ENCODE measurements around the gene PACSIN2. TPM values are rescaled to one million over a fixed set of nuclear protein-coding genes. Genes with fewer than 3 reads are reported as not detected.

Gene PACSIN2
- total RNA-seq, 2 experiments from 2014 or later, result 33.5 to 35.1 TPM

GRCh38 chr22:42994917-42995562, 19.9 kb downstream of the PACSIN2 start:
- no peaks in the 10 kb centered on the region for H3K27me3 Mint-ChIP-seq

GRCh38 chr22:42994276-42994916, 20.6 kb downstream of the PACSIN2 start:
- ChIA-PET POLR2A (no interaction called here), CTCF (no interaction called here)
- H3K4me3 Mint-ChIP-seq, result no peak overlapping the region
- no peak overlapping the region for H3K27ac Mint-ChIP-seq
- peaks cover 30% of the 10 kb centered on the region for H3K4me1 Mint-ChIP-seq
- no peaks in the 10 kb centered on the region for H3K27me3 Mint-ChIP-seq
- H3K9me3 Mint-ChIP-seq, result no peaks in the 10 kb centered on the region
- peaks cover 8% of the 10 kb centered on the region for H3K36me3 Mint-ChIP-seq (ENCODE audit: low read depth)
- DNase-seq, result no peak

More at GRCh38 chr22:42994917-42995562, 19.9 kb downstream of the PACSIN2 start:
- no peak for DNase-seq
- Mint-ChIP-seq H3K9me3 (no peaks in the 10 kb centered on the region), H3K4me3 (no peak overlapping the region), H3K27ac (no peak overlapping the region), H3K4me1 (peaks cover 37% of the 10 kb centered on the region), H3K36me3 (ENCODE audit: low read depth) (peaks cover 8% of the 10 kb centered on the region)
- POLR2A ChIA-PET, result no interaction called here
- CTCF ChIA-PET, result interaction anchor here (0.5 kb wide), 1 partner anchor 31 kb away, joined by 3 read pairs; no protein-coding TSS in a partner anchor

DNA sequence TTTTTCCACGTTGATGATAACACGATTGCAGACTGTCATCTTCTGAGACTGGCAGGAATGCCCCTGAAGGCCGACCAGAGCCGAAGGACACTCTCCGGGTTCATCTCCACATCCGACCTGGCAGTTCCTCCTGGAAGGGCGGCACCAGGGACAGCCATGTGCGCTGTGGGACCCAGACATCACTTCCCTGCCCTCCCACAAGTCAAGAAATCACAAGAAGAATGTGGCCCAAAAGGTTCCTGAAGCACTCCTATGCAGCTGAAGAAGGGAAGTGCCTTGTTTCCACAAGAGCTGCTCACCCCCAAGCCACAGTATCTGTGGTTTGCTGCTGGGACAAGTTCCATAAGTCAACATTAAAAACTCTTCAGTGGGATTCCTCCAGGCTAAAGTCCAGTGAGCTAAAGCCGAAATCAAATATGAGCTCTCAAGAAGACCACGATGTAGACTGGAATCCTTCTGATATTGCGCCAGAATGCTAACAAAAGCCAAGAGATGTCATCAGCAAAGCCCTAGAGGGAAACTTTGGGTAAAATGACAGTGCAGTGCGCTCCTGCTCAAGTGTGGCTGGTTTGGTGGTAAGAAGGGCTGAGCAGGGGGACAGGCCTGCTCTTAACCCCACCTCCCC, 21.2 kb downstream of the PACSIN2 start:
- no peak overlapping the region for H3K27ac Mint-ChIP-seq
- no peaks in the 10 kb centered on the region for H3K9me3 Mint-ChIP-seq
- no peak for DNase-seq
- H3K4me1 Mint-ChIP-seq, result peaks cover 24% of the 10 kb centered on the region
- no peak overlapping the region for H3K4me3 Mint-ChIP-seq
- CTCF ChIA-PET, result no interaction called here
- H3K27me3 Mint-ChIP-seq, result no peaks in the 10 kb centered on the region
- H3K36me3 Mint-ChIP-seq (ENCODE audit: low read depth), result peaks cover 8% of the 10 kb centered on the region
- POLR2A ChIA-PET, result no interaction called here

GRCh38 chr22:42992886-42993479, 22.0 kb downstream of the PACSIN2 start:
- POLR2A ChIA-PET, result no interaction called here
- H3K9me3 Mint-ChIP-seq, result no peaks in the 10 kb centered on the region
- no peak overlapping the region for H3K27ac Mint-ChIP-seq
- peaks cover 8% of the 10 kb centered on the region for H3K36me3 Mint-ChIP-seq (ENCODE audit: low read depth)
- peaks cover 16% of the 10 kb centered on the region for H3K4me1 Mint-ChIP-seq
- no peaks in the 10 kb centered on the region for H3K27me3 Mint-ChIP-seq
- no peak overlapping the region for H3K4me3 Mint-ChIP-seq
- CTCF ChIA-PET, result no interaction called here
- no peak for DNase-seq

GRCh38 chr22:42992092-42992491, 22.9 kb downstream of the PACSIN2 start:
- ChIA-PET POLR2A (no interaction called here), CTCF (interaction anchor here (0.7 to 1.6 kb wide), 2 partner anchors 19 to 1211 kb away, joined by 3 to 6 read pairs; no protein-coding TSS in a partner anchor)
- Mint-ChIP-seq H3K9me3 (no peaks in the 10 kb centered on the region), H3K4me3 (no peak overlapping the region), H3K4me1 (peaks cover 10% of the 10 kb centered on the region), H3K36me3 (ENCODE audit: low read depth) (peaks cover 8% of the 10 kb centered on the region), H3K27ac (no peak overlapping the region), H3K27me3 (no peaks in the 10 kb centered on the region)
- DNase-seq, result no peak

- no peak for DNase-seq
- H3K9me3 Mint-ChIP-seq, result no peaks in the 10 kb centered on the region
- peaks cover 8% of the 10 kb centered on the region for H3K36me3 Mint-ChIP-seq (ENCODE audit: low read depth)
- ChIA-PET POLR2A (no interaction called here), CTCF (interaction anchor here (1.6 kb wide), 1 partner anchor 20 kb away, joined by 6 read pairs; no protein-coding TSS in a partner anchor)
- no peak overlapping the region for H3K4me3 Mint-ChIP-seq
- no peaks in the 10 kb centered on the region for H3K27me3 Mint-ChIP-seq
- H3K4me1 Mint-ChIP-seq, result peaks cover 5% of the 10 kb centered on the region
- no peak overlapping the region for H3K27ac Mint-ChIP-seq
Observed at GRCh38 chr22:42991010-42991651, 23.8 kb downstream of the PACSIN2 start.

DNA sequence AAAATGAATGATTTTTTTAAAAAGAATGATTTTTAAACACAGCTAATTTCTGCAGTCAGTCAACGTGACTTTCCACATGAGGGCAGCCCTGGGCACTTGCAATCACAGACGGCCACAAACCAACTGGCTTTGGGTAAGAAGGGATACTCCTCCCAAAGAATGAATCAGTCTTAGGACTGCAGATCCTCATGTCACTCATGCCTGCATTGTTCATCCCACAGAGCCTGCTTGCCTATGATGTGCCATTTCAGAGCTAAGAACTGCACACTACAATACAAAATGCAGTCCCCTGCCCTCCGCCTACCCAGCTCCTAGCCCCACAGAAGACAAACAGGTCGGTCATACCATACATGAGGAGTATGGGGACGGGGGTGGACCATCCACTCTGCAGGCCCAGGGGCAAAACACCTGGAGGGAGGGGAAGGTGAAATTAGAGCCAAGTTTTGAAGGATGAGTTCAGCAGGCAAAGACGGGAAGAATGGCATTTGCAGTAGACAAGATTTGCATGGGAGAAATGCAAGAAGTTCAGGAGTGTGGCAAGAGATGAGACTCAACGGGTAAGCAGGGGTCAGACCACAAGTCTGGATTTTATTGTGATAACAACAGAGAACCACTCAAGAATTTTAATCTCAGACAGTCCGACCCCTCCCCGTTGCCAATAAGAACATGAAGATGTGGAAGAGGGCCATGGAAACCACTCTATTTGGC, 24.7 kb downstream of the PACSIN2 start:
- DNase-seq, result no peak
- Mint-ChIP-seq H3K9me3 (no peaks in the 10 kb centered on the region), H3K27me3 (no peaks in the 10 kb centered on the region), H3K36me3 (ENCODE audit: low read depth) (peaks cover 8% of the 10 kb centered on the region), H3K27ac (no peak overlapping the region), H3K4me1 (peaks cover 4% of the 10 kb centered on the region), H3K4me3 (no peak overlapping the region)
- ChIA-PET POLR2A (no interaction called here), CTCF (interaction anchor here (1.6 kb wide), 1 partner anchor 21 kb away, joined by 6 read pairs; no protein-coding TSS in a partner anchor)

DNA sequence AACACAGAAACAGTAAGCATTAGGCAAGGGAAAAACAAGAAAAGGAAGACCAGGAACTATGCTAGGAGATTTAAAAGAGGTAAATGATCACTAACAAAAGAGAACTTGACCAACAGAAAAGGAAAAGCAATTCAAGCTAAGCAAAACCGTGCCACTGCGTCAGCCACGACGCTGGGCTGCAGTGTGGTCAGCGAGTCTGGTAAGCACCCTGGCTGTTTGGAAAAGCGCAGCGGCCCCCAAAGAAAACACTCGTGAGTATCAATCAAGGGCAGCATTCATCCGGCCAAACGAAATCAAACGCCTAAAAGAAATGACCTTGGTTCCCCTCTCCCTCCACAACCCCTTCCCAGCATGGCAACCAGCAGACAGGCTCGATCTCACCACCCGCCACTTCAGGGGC, 28.8 kb downstream of the PACSIN2 start:
- CTCF ChIA-PET, result no interaction called here
- H3K27me3 Mint-ChIP-seq, result no peaks in the 10 kb centered on the region

GRCh38 chr22:42985531-42985905, 29.4 kb downstream of the PACSIN2 start:
- Mint-ChIP-seq H3K36me3 (ENCODE audit: low read depth) (no peaks in the 10 kb centered on the region), H3K4me3 (no peak overlapping the region), H3K27me3 (no peaks in the 10 kb centered on the region), H3K27ac (no peak overlapping the region), H3K9me3 (no peaks in the 10 kb centered on the region), H3K4me1 (peaks cover 2% of the 10 kb centered on the region)
- ChIA-PET POLR2A (no interaction called here), CTCF (interaction anchor here (0.5 kb wide), 1 partner anchor 69 kb away, joined by 3 read pairs; no protein-coding TSS in a partner anchor)
- no peak for DNase-seq

More for the DNA sequence above, 28.8 kb downstream of the PACSIN2 start:
- no peak overlapping the region for H3K27ac Mint-ChIP-seq
- no peaks in the 10 kb centered on the region for H3K36me3 Mint-ChIP-seq (ENCODE audit: low read depth)
- H3K4me3 Mint-ChIP-seq, result no peak overlapping the region
- POLR2A ChIA-PET, result no interaction called here
- DNase-seq, result no peak
- peaks cover 2% of the 10 kb centered on the region for H3K4me1 Mint-ChIP-seq
- no peaks in the 10 kb centered on the region for H3K9me3 Mint-ChIP-seq

- CTCF ChIA-PET, result interaction anchor here (0.5 to 0.7 kb wide), 2 partner anchors 69 to 117 kb away, joined by 3 read pairs; no protein-coding TSS in a partner anchor
- Mint-ChIP-seq H3K27me3 (no peaks in the 10 kb centered on the region), H3K9me3 (no peaks in the 10 kb centered on the region), H3K4me1 (no peaks in the 10 kb centered on the region), H3K4me3 (no peak overlapping the region), H3K36me3 (ENCODE audit: low read depth) (no peaks in the 10 kb centered on the region), H3K27ac (no peak overlapping the region)
- POLR2A ChIA-PET, result no interaction called here
- no peak for DNase-seq
Observed at GRCh38 chr22:42984814-42985530, 30.0 kb downstream of the PACSIN2 start.

GRCh38 chr22:42984397-42984796, 30.6 kb downstream of the PACSIN2 start:
- H3K9me3 Mint-ChIP-seq, result no peaks in the 10 kb centered on the region
- ChIA-PET CTCF (interaction anchor here (0.7 kb wide), 1 partner anchor 116 kb away, joined by 3 read pairs; no protein-coding TSS in a partner anchor), POLR2A (no interaction called here)
- H3K4me1 Mint-ChIP-seq, result no peaks in the 10 kb centered on the region
- no peaks in the 10 kb centered on the region for H3K36me3 Mint-ChIP-seq (ENCODE audit: low read depth)
- H3K4me3 Mint-ChIP-seq, result no peak overlapping the region
- no peaks in the 10 kb centered on the region for H3K27me3 Mint-ChIP-seq
- H3K27ac Mint-ChIP-seq, result no peak overlapping the region
- DNase-seq, result no peak

GRCh38 chr22:42983470-42983869, 31.5 kb downstream of the PACSIN2 start:
- Mint-ChIP-seq H3K9me3 (no peaks in the 10 kb centered on the region), H3K36me3 (ENCODE audit: low read depth) (no peaks in the 10 kb centered on the region), H3K27me3 (no peaks in the 10 kb centered on the region), H3K4me1 (peaks cover 4% of the 10 kb centered on the region), H3K4me3 (no peak overlapping the region), H3K27ac (no peak overlapping the region)
- ChIA-PET POLR2A (no interaction called here), CTCF (no interaction called here)
- DNase-seq, result no peak

Measured in activated CD4-positive, alpha-beta memory T cell treated with anti-CD3 and anti-CD28 coated beads, Interleukin-2, amount 10 ng/mL, durations not matched to agents 7 days and 5 days (primary cell).